ENCODE measurements around the gene LSM14B. TPM values are rescaled to one million over a fixed set of nuclear protein-coding genes. Genes with fewer than 3 reads are reported as not detected.
A peak's percentile ranks its signal among the peaks of the same experiment; 100 is the strongest.
"Not testable (repeated sequence)": the region's sequence is repeated elsewhere in the genome, so short reads cannot be mapped to it uniquely, and the experiment has no call there.

The LSM14B gene
- total RNA-seq, 2 donors from 2014 or later = 39.7 to 87.1 TPM

GRCh38 chr20:62147528-62147927 lies 25.3 kb downstream of the LSM14B start:
- intact Hi-C loops (cut with DNase I) = loop anchor here (10.0 kb wide), 1 partner anchor 237 kb away; the partner anchor contains the start of gene RPS21
- H3K36me3 ChIP-seq = no peaks in the 10 kb centered on the region
- WGBS = 95% methylated on average over 9 of the region's 9 CpGs
- TF ChIP-seq POLR2AphosphoS5 (IDR thresholded peaks at IDR 0.05) = no peak
- no peak for TF ChIP-seq POLR2A (IDR thresholded peaks at IDR 0.05)
- no peak for TF ChIP-seq CTCF (IDR thresholded peaks at IDR 0.05)
- H3K9me3 ChIP-seq = no peaks in the 10 kb centered on the region
- H3K4me1 ChIP-seq (replicated peaks) = peaks cover 5% of the 10 kb centered on the region
- no peaks in the 10 kb centered on the region for H3K27me3 ChIP-seq (replicated peaks; ENCODE audit: insufficient read depth)
- DNase-seq (ENCODE audit: low spot score) = no peak
- H3K27ac ChIP-seq = no peak overlapping the region
- H3K4me3 ChIP-seq = no peak overlapping the region

- DNase-seq (ENCODE audit: low spot score); H3K27ac ChIP-seq; H3K27me3 ChIP-seq (replicated peaks; ENCODE audit: insufficient read depth); H3K36me3 ChIP-seq; H3K4me3 ChIP-seq; H3K9me3 ChIP-seq; H3K4me1 ChIP-seq (replicated peaks): not testable (repeated sequence)
- 94% methylated on average over 10 of the region's 10 CpGs for WGBS
- intact Hi-C loops (cut with DNase I) = loop anchor here (10.0 kb wide), 1 partner anchor 236 kb away; the partner anchor contains the start of gene RPS21
These were observed 26.1 kb downstream of the LSM14B start for GRCh38 chr20:62148383-62148782.

- no peak for DNase-seq (ENCODE audit: low spot score)
- intact Hi-C loops (cut with DNase I) = loop anchor here (10.0 kb wide), 1 partner anchor 236 kb away; the partner anchor contains the start of gene RPS21
- no peaks in the 10 kb centered on the region for H3K9me3 ChIP-seq
- no peak for TF ChIP-seq POLR2AphosphoS5 (IDR thresholded peaks at IDR 0.05)
- TF ChIP-seq POLR2A (IDR thresholded peaks at IDR 0.05) = no peak
- TF ChIP-seq CTCF (IDR thresholded peaks at IDR 0.05) = no peak
- H3K27me3 ChIP-seq (replicated peaks; ENCODE audit: insufficient read depth) = no peaks in the 10 kb centered on the region
- peaks cover 5% of the 10 kb centered on the region for H3K4me1 ChIP-seq (replicated peaks)
- H3K36me3 ChIP-seq = no peaks in the 10 kb centered on the region
- H3K27ac ChIP-seq = no peak overlapping the region
- 67% methylated on average over 20 of the region's 20 CpGs for WGBS
- H3K4me3 ChIP-seq = no peak overlapping the region
These were observed 26.6 kb downstream of the LSM14B start for GRCh38 chr20:62148908-62149314.

GRCh38 chr20:62149532-62150309 lies 27.4 kb downstream of the LSM14B start:
- intact Hi-C loops (cut with DNase I) = loop anchor here (10.0 kb wide), 1 partner anchor 235 kb away; the partner anchor contains the start of gene RPS21

GRCh38 chr20:62150310-62150575 lies 28.0 kb downstream of the LSM14B start:
- 67% methylated on average over 11 of the region's 11 CpGs for WGBS
- TF ChIP-seq POLR2A (IDR thresholded peaks at IDR 0.05) (no peak), CTCF (IDR thresholded peaks at IDR 0.05) (no peak)
- intact Hi-C loops (cut with DNase I) = no loop called here
- H3K27ac ChIP-seq = no peak overlapping the region
- H3K27me3 ChIP-seq (replicated peaks; ENCODE audit: insufficient read depth) = no peaks in the 10 kb centered on the region
- H3K4me1 ChIP-seq (replicated peaks) = no peaks in the 10 kb centered on the region
- no peak for DNase-seq (ENCODE audit: low spot score)
- H3K9me3 ChIP-seq = no peaks in the 10 kb centered on the region
- H3K36me3 ChIP-seq = no peaks in the 10 kb centered on the region
- no peak overlapping the region for H3K4me3 ChIP-seq

More at GRCh38 chr20:62149532-62150309, 27.4 kb downstream of the LSM14B start:
- 45% methylated on average over 24 of the region's 24 CpGs for WGBS
- no peaks in the 10 kb centered on the region for H3K9me3 ChIP-seq
- no peak overlapping the region for H3K4me3 ChIP-seq
- no peaks in the 10 kb centered on the region for H3K36me3 ChIP-seq
- TF ChIP-seq POLR2AphosphoS5 (IDR thresholded peaks at IDR 0.05) (peak; percentile 54), CTCF (IDR thresholded peaks at IDR 0.05) (no peak)
- H3K4me1 ChIP-seq (replicated peaks) = peaks cover 2% of the 10 kb centered on the region
- no peak overlapping the region for H3K27ac ChIP-seq
- peak; percentile 56 for DNase-seq (ENCODE audit: low spot score)
- no peaks in the 10 kb centered on the region for H3K27me3 ChIP-seq (replicated peaks; ENCODE audit: insufficient read depth)

Data from prostate gland (tissue), 2 donors.